Astrocyte (in vitro differentiated cells and primary cell): ENCODE results near the gene GFRA1.

ENCODE experiments used
- EZH2 ChIP-seq: IDR thresholded peaks from 2 replicates; pipeline ENCODE4 v1.6.1; 2012; ENCODE audit warnings: mild to moderate bottlenecking, low read length, inconsistent platforms; ENCODE audit not compliant: insufficient read depth
- TF ChIP-seq, protein P1 (sequence below): IDR thresholded peaks from 2 replicates; pipeline ENCODE4 v1.5.1; 2011; ENCODE audit warnings: low read depth, mild to moderate bottlenecking, inconsistent platforms, low read length, moderate library complexity; ENCODE audit not compliant: insufficient read depth

DNA sequence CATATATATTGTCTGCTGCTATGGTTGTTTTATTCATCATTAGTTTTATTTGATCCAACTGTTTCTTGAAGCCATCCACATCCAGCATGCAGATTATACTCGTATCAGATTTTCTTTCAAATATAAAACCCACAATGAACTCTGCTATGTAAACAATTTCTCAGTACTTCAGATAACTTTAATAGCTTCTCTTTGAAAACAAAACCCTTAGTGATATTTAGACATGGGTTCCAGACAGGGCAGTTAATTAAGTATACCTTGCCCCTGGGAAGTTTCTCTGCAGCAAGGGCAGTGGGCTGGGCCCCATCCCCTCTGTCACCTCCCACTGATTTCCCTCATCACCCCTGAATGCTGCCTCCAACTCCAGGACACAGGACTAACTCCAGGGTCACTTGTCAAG lies 104.3 kb downstream of the GFRA1 start:
- TF ChIP-seq, protein P1, sequence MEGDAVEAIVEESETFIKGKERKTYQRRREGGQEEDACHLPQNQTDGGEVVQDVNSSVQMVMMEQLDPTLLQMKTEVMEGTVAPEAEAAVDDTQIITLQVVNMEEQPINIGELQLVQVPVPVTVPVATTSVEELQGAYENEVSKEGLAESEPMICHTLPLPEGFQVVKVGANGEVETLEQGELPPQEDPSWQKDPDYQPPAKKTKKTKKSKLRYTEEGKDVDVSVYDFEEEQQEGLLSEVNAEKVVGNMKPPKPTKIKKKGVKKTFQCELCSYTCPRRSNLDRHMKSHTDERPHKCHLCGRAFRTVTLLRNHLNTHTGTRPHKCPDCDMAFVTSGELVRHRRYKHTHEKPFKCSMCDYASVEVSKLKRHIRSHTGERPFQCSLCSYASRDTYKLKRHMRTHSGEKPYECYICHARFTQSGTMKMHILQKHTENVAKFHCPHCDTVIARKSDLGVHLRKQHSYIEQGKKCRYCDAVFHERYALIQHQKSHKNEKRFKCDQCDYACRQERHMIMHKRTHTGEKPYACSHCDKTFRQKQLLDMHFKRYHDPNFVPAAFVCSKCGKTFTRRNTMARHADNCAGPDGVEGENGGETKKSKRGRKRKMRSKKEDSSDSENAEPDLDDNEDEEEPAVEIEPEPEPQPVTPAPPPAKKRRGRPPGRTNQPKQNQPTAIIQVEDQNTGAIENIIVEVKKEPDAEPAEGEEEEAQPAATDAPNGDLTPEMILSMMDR = no peak
- no peak for TF ChIP-seq EZH2
